OCI-LY3 (cell line): Measurements from ENCODE around the gene NELL1.

Experiments used
- CTCF ChIP-seq: fragments of 200-600, 300-600 bp; sonication (generic); IDR thresholded peaks from 2 replicates; pipeline ENCODE4 v1.5.1; 2014; ENCODE audit warnings: antibody characterized with exemption, low read length, low read depth
- EZH2phosphoT487 ChIP-seq: fragments of 200-600 bp; shearing (Covaris generic); IDR thresholded peaks from 2 replicates; pipeline ENCODE4 v1.6.1; 2018; ENCODE audit warnings: antibody characterized with exemption, mixed run types, low read depth

DNA sequence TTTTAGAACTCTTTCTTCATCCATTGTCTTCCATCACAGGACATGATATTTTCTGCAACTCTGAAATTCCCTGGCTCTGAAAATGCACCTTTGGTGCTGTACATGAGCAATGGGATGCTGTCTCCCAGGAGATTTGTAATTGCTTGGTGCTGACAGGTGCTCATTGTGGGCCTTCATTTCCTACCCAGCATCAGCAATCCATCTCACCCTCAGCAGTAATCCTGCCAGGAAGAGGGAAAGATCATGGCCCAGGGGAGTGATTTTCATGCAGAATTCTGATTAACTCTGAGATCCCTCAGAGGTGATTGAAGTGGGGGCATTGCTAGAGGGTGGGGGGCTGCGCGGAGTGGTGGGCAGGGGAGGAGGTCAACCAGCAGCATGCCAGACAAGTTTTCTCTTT, 651.7 kb downstream of the NELL1 start:
- no peak for TF ChIP-seq EZH2phosphoT487
- no peak for TF ChIP-seq CTCF
